GM23338 (cell line): ENCODE measurements around the gene ZFYVE21.

Experiments used
- CREB1 ChIP-seq: fragments of 250-450 bp; sonication (Bioruptor Pico); IDR thresholded peaks from 2 replicates; pipeline ENCODE4 v1.5.0; 2020; ENCODE audit warnings: low read depth, mild to moderate bottlenecking, moderate library complexity
- ETS1 ChIP-seq: IDR thresholded peaks from 2 replicates; pipeline ENCODE4 v1.6.1; 2016; ENCODE audit warnings: antibody characterized with exemption
- EZH2 ChIP-seq: fragments of 200-600 bp; sonication (generic); IDR thresholded peaks from one replicate; pipeline ENCODE4 v1.8.0; 2017; ENCODE audit warnings: antibody characterized with exemption, mild to moderate bottlenecking, low read depth; ENCODE audit not compliant: unreplicated experiment
- EZH2phosphoT487 ChIP-seq: fragments of 200-600 bp; sonication (generic); IDR thresholded peaks from one replicate; pipeline ENCODE4 v1.8.1; 2018; ENCODE audit warnings: antibody characterized with exemption; ENCODE audit not compliant: unreplicated experiment
- NANOG ChIP-seq: IDR thresholded peaks from 2 replicates; pipeline ENCODE4 v1.6.1; 2016; ENCODE audit warnings: antibody characterized with exemption, borderline replicate concordance
- POLR2AphosphoS5 ChIP-seq: IDR thresholded peaks from 2 replicates; pipeline ENCODE4 v1.6.1; 2016; ENCODE audit warnings: antibody characterized with exemption, low read depth
- REST ChIP-seq: IDR thresholded peaks from one replicate; pipeline ENCODE4 v1.6.1; 2018; ENCODE audit warnings: antibody characterized with exemption; ENCODE audit not compliant: unreplicated experiment
- ZNF114 ChIP-seq: fragments of 250-450 bp; sonication (Bioruptor Pico); IDR thresholded peaks from 2 replicates; pipeline ENCODE4 v1.5.0; 2020; ENCODE audit warnings: mild to moderate bottlenecking, moderate library complexity
- ZNF331 ChIP-seq: fragments of 250-450 bp; sonication (Bioruptor Pico); IDR thresholded peaks from 2 replicates; pipeline ENCODE4 v1.5.0; 2020; ENCODE audit warnings: low read depth, mild to moderate bottlenecking, moderate library complexity
- TF ChIP-seq, protein P1 (sequence below), 2 experiments: fragments of 200-600 bp in 1 of 2; sonication (generic) in 1 of 2; conservative IDR thresholded peaks; 2 replicates each; pipeline versions ENCODE4 v1.5.1 to v1.6.1; 2016 to 2017; ENCODE audit warnings: antibody characterized with exemption in 2 of 2, low read depth in 2 of 2, mild to moderate bottlenecking in 2 of 2, moderate library complexity in 1 of 2

DNA sequence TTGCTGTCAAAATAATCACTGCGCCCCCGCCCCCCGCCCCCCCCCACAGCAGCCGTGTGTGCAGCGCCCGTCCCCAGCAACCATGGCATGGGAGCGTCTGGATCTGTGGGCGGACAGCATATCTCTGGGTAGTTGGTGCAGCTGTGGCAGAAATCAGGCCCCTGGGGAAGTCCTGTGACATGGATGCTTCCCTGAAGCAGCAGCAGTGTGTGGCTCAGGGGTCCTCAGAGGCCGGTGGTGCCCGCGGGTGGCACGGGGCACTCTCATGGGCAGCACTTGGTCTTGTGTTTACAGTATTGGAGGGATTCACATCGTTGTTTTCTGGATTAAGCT lies 19.6 kb upstream of the ZFYVE21 start:
- TF ChIP-seq, protein P1, sequence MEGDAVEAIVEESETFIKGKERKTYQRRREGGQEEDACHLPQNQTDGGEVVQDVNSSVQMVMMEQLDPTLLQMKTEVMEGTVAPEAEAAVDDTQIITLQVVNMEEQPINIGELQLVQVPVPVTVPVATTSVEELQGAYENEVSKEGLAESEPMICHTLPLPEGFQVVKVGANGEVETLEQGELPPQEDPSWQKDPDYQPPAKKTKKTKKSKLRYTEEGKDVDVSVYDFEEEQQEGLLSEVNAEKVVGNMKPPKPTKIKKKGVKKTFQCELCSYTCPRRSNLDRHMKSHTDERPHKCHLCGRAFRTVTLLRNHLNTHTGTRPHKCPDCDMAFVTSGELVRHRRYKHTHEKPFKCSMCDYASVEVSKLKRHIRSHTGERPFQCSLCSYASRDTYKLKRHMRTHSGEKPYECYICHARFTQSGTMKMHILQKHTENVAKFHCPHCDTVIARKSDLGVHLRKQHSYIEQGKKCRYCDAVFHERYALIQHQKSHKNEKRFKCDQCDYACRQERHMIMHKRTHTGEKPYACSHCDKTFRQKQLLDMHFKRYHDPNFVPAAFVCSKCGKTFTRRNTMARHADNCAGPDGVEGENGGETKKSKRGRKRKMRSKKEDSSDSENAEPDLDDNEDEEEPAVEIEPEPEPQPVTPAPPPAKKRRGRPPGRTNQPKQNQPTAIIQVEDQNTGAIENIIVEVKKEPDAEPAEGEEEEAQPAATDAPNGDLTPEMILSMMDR (conservative IDR thresholded peaks at IDR 0.05; ENCODE audit: low read depth in 2 of 2): no peak
- TF ChIP-seq REST (no peak), EZH2 (no peak), ZNF331 (CRISPR knock-in tag) (no peak), CREB1 (CRISPR knock-in tag) (no peak), POLR2AphosphoS5 (no peak), ZNF114 (CRISPR knock-in tag) (no peak), EZH2phosphoT487 (no peak), NANOG (no peak), ETS1 (no peak)
